Mucosa of descending colon (tissue), 3 donors: ENCODE data around the gene PGP. TPM values are rescaled to one million over a fixed set of nuclear protein-coding genes. Genes with fewer than 3 reads are reported as not detected.

ENCODE experiments used
- ATAC-seq: fragments of 200-7000 bp; cut with Tn5 transposase; one replicate; pipeline ENCODE4 v1.9.1; 2020; ENCODE audit warnings: mild to moderate bottlenecking, moderate library complexity
- DNase-seq, 3 donors: peaks; one replicate each; pipeline ENCODE4 v3.0.0-alpha.2; 2020
- H3K36me3 ChIP-seq: fragments of 200-600 bp; one replicate; pipeline ENCODE4 v1.8.0; 2021; ENCODE audit warnings: low read depth, mild to moderate bottlenecking
- H3K4me1 ChIP-seq: fragments of 200-600 bp; one replicate; pipeline ENCODE4 v1.8.0; 2021; ENCODE audit warnings: low read depth, mild to moderate bottlenecking
- H3K4me3 ChIP-seq: fragments of 200-600 bp; one replicate; pipeline ENCODE4 v1.8.0; 2021; ENCODE audit warnings: mild to moderate bottlenecking
- H3K9me3 ChIP-seq: fragments of 200-600 bp; one replicate; pipeline ENCODE4 v1.8.0; 2021; ENCODE audit warnings: mild to moderate bottlenecking
- CTCF ChIP-seq: fragments of 200-600 bp; IDR thresholded peaks from one replicate; pipeline ENCODE4 v1.8.0; 2022; ENCODE audit warnings: antibody characterized with exemption, mild to moderate bottlenecking
- intact Hi-C, 2 donors: fragments of 100-400 bp; cut with DNase I in 1 of 2; cut with micrococcal nuclease in 1 of 2; formaldehyde crosslinking; loops; one replicate each; pipeline versions ENCODE4 v1.11.0 to v1.11.1; 2022; cut with DNase I, micrococcal nuclease
- total RNA-seq, 3 donors: library from RNA; stranded (reverse); fragmentation: NEBNext Ultra II Directional in 2 of 3; extraction: Animal tissue kit (Norgen Biotek cat#: 25700) in 2 of 3; gene quantifications; one replicate each; pipeline versions ENCODE4 v1.2.1 to v1.2.4, GENCODE V29; 2021 to 2023
- donor health status: DM: no; HTN: no; CAD: no; lungs with moderate emphysema.
- donor health status: DM: no; HTN: no; CAD: no.
- donor health status: DM: no; HTN: yes; CAD: no.

Gene PGP
- total RNA-seq, 3 donors from 2014 or later = 15.5 to 19.7 (median 17.6) TPM

GRCh38 chr16:2253293-2253692 lies 38.7 kb upstream of the PGP start:
- ATAC-seq = no peak
- peaks cover 12% of the 10 kb centered on the region for H3K36me3 ChIP-seq
- no peak overlapping the region for H3K4me3 ChIP-seq
- peak in 1 of 3 donors; percentile 44 for DNase-seq
- H3K9me3 ChIP-seq = no peaks in the 10 kb centered on the region
- no peak for TF ChIP-seq CTCF
- intact Hi-C loops = no loop called here
- peaks cover 14% of the 10 kb centered on the region for H3K4me1 ChIP-seq

- peaks cover 7% of the 10 kb centered on the region for H3K36me3 ChIP-seq
- TF ChIP-seq CTCF = no peak
- peaks cover 14% of the 10 kb centered on the region for H3K4me1 ChIP-seq
- no peaks in the 10 kb centered on the region for H3K9me3 ChIP-seq
- ATAC-seq (no peak), DNase-seq (no peak)
- H3K4me3 ChIP-seq = no peak overlapping the region
- intact Hi-C loops = no loop called here
These were observed 38.1 kb upstream of the PGP start for GRCh38 chr16:2252806-2253148.

- DNase-seq = peak; percentile 97 to 99 (median 98)
- peak within 1 kb of the TSS; percentile 70 for H3K4me3 ChIP-seq
- no peaks in the 10 kb centered on the region for H3K36me3 ChIP-seq
- no peaks in the 10 kb centered on the region for H3K9me3 ChIP-seq
- peak; percentile 98 for ATAC-seq
- intact Hi-C loops = no loop called here
- peak; percentile 77 for TF ChIP-seq CTCF
- peaks cover 14% of the 10 kb centered on the region for H3K4me1 ChIP-seq
These were observed 36.9 kb upstream of the PGP start, which contains the start of gene ECI1 for GRCh38 chr16:2251296-2252111. Gene ECI1, minus strand, starts transcription at chr16:2251587. Its CDS starts 21 bp downstream, at chr16:2251566.

GRCh38 chr16:2250652-2251295 lies 36.1 kb upstream of the PGP start:
- no peaks in the 10 kb centered on the region for H3K9me3 ChIP-seq
- H3K4me1 ChIP-seq = peaks cover 14% of the 10 kb centered on the region
- no peaks in the 10 kb centered on the region for H3K36me3 ChIP-seq
- TF ChIP-seq CTCF = no peak
- DNase-seq (peak; percentile 64 to 76 (median 71)), ATAC-seq (peak; percentile 26)
- intact Hi-C loops = no loop called here
- peak overlapping the region; percentile 70 for H3K4me3 ChIP-seq

GRCh38 chr16:2246301-2246885 lies 31.8 kb upstream of the PGP start:
- ATAC-seq = no peak
- Histone ChIP-seq H3K9me3 (no peaks in the 10 kb centered on the region), H3K36me3 (peaks cover 3% of the 10 kb centered on the region), H3K4me3 (no peak overlapping the region), H3K4me1 (peaks cover 2% of the 10 kb centered on the region)
- no peak for DNase-seq
- intact Hi-C loops = no loop called here
- no peak for TF ChIP-seq CTCF
